ENCODE measurements around the gene RPL32.
"Not testable (repeated sequence)": the region's sequence is repeated elsewhere in the genome, so short reads cannot be mapped to it uniquely, and the experiment has no call there.

The RPL32 gene

GRCh38 chr3:12803371-12803770 is 38.0 kb downstream of the RPL32 start:
- DNase-seq = no peak

- no peak for DNase-seq
These were observed 41.6 kb downstream of the RPL32 start for GRCh38 chr3:12799525-12800440.

- DNase-seq = no peak
These were observed 42.7 kb downstream of the RPL32 start for GRCh38 chr3:12798559-12799179.

GRCh38 chr3:12797892-12798558 is 43.3 kb downstream of the RPL32 start:
- DNase-seq = no peak

- DNase-seq = no peak
These were observed 44.1 kb downstream of the RPL32 start for GRCh38 chr3:12797124-12797891.

- DNase-seq = no peak
These were observed 44.9 kb downstream of the RPL32 start, which contains the start of gene CAND2 for GRCh38 chr3:12796171-12797123. TSS of gene CAND2 (plus strand) at chr3:12796680. CDS start at chr3:12796721, 41 bp downstream.

GRCh38 chr3:12793701-12794100 is 47.7 kb downstream of the RPL32 start:
- DNase-seq = no peak

GRCh38 chr3:12791430-12791829 is 49.9 kb downstream of the RPL32 start:
- no peak for DNase-seq

GRCh38 chr3:12787967-12788690 is 53.2 kb downstream of the RPL32 start:
- DNase-seq = not testable (repeated sequence)

GRCh38 chr3:12787346-12787745 is 54.0 kb downstream of the RPL32 start:
- DNase-seq = not testable (repeated sequence)

GRCh38 chr3:12785096-12785495 is 56.3 kb downstream of the RPL32 start:
- DNase-seq = no peak
